ENCODE measurements around the gene C8B. TPM values are rescaled to one million over a fixed set of nuclear protein-coding genes. Genes with fewer than 3 reads are reported as not detected.

Gene C8B
- total RNA-seq, 4 donors from 2014 or later: not detected

DNA sequence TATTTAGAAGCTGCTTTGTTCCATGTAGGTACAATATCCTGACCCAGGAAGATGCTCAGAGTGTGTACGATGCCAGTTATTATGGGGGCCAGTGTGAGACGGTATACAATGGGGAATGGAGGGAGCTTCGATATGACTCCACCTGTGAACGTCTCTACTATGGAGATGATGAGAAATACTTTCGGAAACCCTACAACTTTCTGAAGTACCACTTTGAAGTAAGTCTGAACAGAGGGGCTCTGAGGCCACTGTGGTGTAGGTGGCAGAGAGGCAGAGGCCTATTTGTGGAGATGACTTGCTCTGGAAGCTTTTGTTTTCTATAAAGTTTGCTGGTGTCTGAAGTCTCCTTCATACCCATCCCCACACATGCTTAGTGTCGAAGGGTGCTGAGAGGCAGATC, 84.4 kb downstream of the C8B start:
- TF ChIP-seq CTCF (IDR thresholded peaks at IDR 0.05; ENCODE audit: low read depth): no peak

- no peak for TF ChIP-seq CTCF (IDR thresholded peaks at IDR 0.05; ENCODE audit: low read depth)
These were observed 85.0 kb downstream of the C8B start for GRCh38 chr1:56880774-56881173.

Other genes with a start within 250 kb of the C8B start
- not detected for gene FYB2, start 146.6 kb downstream of the C8B start, total RNA-seq
- gene C8A, start 111.2 kb downstream of the C8B start, total RNA-seq: not detected

Data from subcutaneous adipose tissue (tissue), 4 donors.